Neural crest cell (in vitro differentiated cells): ENCODE data around the gene HSPB8. TPM values are rescaled to one million over a fixed set of nuclear protein-coding genes. Genes with fewer than 3 reads are reported as not detected.

Experiments used
- DNase-seq: peaks from one replicate; pipeline ENCODE4 v3.0.0; 2021; ENCODE audit warnings: low read depth, mixed read lengths, low spot score
- H3K27ac Mint-ChIP-seq: one replicate; pipeline ENCODE4 v1.8.0; 2021; ENCODE audit warnings: mild to moderate bottlenecking, mixed read lengths; ENCODE audit not compliant: unreplicated experiment
- H3K27me3 Mint-ChIP-seq: 2 replicates; pipeline ENCODE4 v1.8.0; 2021; ENCODE audit warnings: low read depth, mild to moderate bottlenecking, mixed read lengths
- H3K36me3 Mint-ChIP-seq: 2 replicates; pipeline ENCODE4 v1.8.0; 2021; ENCODE audit warnings: low read depth, mild to moderate bottlenecking, mixed read lengths
- H3K4me1 Mint-ChIP-seq: 2 replicates; pipeline ENCODE4 v1.8.0; 2021; ENCODE audit warnings: mixed read lengths
- H3K4me3 Mint-ChIP-seq: one replicate; pipeline ENCODE4 v1.8.0; 2021; ENCODE audit warnings: mild to moderate bottlenecking, mixed read lengths
- H3K9me3 Mint-ChIP-seq: 2 replicates; pipeline ENCODE4 v1.8.0; 2021; ENCODE audit warnings: mixed read lengths
- CTCF ChIP-seq: fragments of 200-600 bp; sonication (generic); conservative IDR thresholded peaks from 2 replicates; pipeline ENCODE4 v1.5.0; 2021; ENCODE audit warnings: antibody characterized with exemption, mild to moderate bottlenecking
- total RNA-seq: library from RNA; stranded (reverse); gene quantifications from 2 replicates; pipeline ENCODE4 v1.2.1, GENCODE V29; 2021

HSPB8 gene
- total RNA-seq, 1 donor from 2014 or later = 0.58 TPM

- Mint-ChIP-seq H3K4me3 (no peak overlapping the region), H3K4me1 (peaks cover 34% of the 10 kb centered on the region), H3K9me3 (peaks cover 4% of the 10 kb centered on the region), H3K27ac (no peak overlapping the region), H3K27me3 (peaks cover 3% of the 10 kb centered on the region), H3K36me3 (peaks cover 6% of the 10 kb centered on the region)
- TF ChIP-seq CTCF = no peak
- no peak for DNase-seq
Measured at GRCh38 chr12:119158402-119158801, 20.3 kb upstream of the HSPB8 start.

DNA sequence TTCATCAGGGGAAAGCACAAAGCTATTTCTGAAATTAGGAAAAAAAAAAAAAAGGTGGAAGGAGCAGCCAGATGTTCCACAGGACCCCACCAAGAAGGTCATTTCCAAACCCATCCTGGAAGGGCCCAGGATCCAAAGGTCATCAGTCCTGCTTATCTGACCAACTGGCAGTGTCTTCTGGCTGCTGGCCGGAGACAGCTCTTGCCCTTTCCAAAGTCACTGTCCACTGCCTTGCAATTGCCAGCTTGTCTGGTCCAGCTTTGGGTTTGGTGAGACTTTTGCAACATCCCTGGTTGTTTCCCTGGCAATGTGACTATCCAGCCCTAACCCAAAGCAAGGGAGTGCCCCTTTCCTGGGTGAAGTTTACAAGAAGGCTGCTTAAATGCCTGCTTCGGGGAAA, 18.9 kb upstream of the HSPB8 start:
- Mint-ChIP-seq H3K9me3 (no peaks in the 10 kb centered on the region), H3K36me3 (peaks cover 2% of the 10 kb centered on the region), H3K27me3 (no peaks in the 10 kb centered on the region), H3K4me3 (no peak overlapping the region), H3K4me1 (peaks cover 26% of the 10 kb centered on the region), H3K27ac (no peak overlapping the region)
- no peak for DNase-seq
- no peak for TF ChIP-seq CTCF

GRCh38 chr12:119167902-119168301, 10.8 kb upstream of the HSPB8 start:
- no peak overlapping the region for H3K4me3 Mint-ChIP-seq
- H3K27me3 Mint-ChIP-seq = peaks cover 17% of the 10 kb centered on the region
- DNase-seq = no peak
- no peaks in the 10 kb centered on the region for H3K36me3 Mint-ChIP-seq
- peak overlapping the region; percentile 2 for H3K27ac Mint-ChIP-seq
- H3K9me3 Mint-ChIP-seq = no peaks in the 10 kb centered on the region
- no peaks in the 10 kb centered on the region for H3K4me1 Mint-ChIP-seq
- no peak for TF ChIP-seq CTCF

GRCh38 chr12:119168721-119169120, 10.0 kb upstream of the HSPB8 start:
- Mint-ChIP-seq H3K27ac (no peak overlapping the region), H3K4me1 (no peaks in the 10 kb centered on the region), H3K9me3 (no peaks in the 10 kb centered on the region), H3K36me3 (no peaks in the 10 kb centered on the region), H3K27me3 (peaks cover 17% of the 10 kb centered on the region), H3K4me3 (no peak overlapping the region)
- DNase-seq = no peak
- TF ChIP-seq CTCF = no peak

GRCh38 chr12:119169150-119169549, 9.6 kb upstream of the HSPB8 start:
- no peak overlapping the region for H3K4me3 Mint-ChIP-seq
- no peaks in the 10 kb centered on the region for H3K36me3 Mint-ChIP-seq
- DNase-seq = no peak
- no peak overlapping the region for H3K27ac Mint-ChIP-seq
- H3K4me1 Mint-ChIP-seq = no peaks in the 10 kb centered on the region
- peaks cover 17% of the 10 kb centered on the region for H3K27me3 Mint-ChIP-seq
- no peak for TF ChIP-seq CTCF
- no peaks in the 10 kb centered on the region for H3K9me3 Mint-ChIP-seq

- Mint-ChIP-seq H3K4me1 (peaks cover 3% of the 10 kb centered on the region), H3K27ac (no peak overlapping the region)
- TF ChIP-seq CTCF = no peak
Measured at GRCh38 chr12:119171291-119171690, 7.4 kb upstream of the HSPB8 start.

More at GRCh38 chr12:119171291-119171690, 7.4 kb upstream of the HSPB8 start:
- H3K4me3 Mint-ChIP-seq = no peak overlapping the region
- peaks cover 20% of the 10 kb centered on the region for H3K27me3 Mint-ChIP-seq
- no peaks in the 10 kb centered on the region for H3K9me3 Mint-ChIP-seq
- no peak for DNase-seq
- H3K36me3 Mint-ChIP-seq = no peaks in the 10 kb centered on the region
